ENCODE results near the gene CLSTN2. TPM values are rescaled to one million over a fixed set of nuclear protein-coding genes. Genes with fewer than 3 reads are reported as not detected.

Gene CLSTN2
- total and polyA plus RNA-seq, 12 donors: 0.67 to 17.8 (median 5.3) TPM

GRCh38 chr3:139957844-139958243, 22.9 kb downstream of the CLSTN2 start:
- 66 to 83% (median 70%) methylated on average over 4 of the region's 4 CpGs for WGBS, 4 donors

GRCh38 chr3:139969386-139969785, 34.4 kb downstream of the CLSTN2 start:
- H3K4me3 ChIP-seq: no peak overlapping the region
- no peaks in the 10 kb centered on the region for H3K4me1 ChIP-seq (replicated peaks in 1 of 2)
- 82 to 92% (median 89%) methylated on average over 1 of the region's 1 CpG for WGBS, 4 donors

More at GRCh38 chr3:139957844-139958243, 22.9 kb downstream of the CLSTN2 start:
- Histone ChIP-seq H3K4me3 (no peak overlapping the region), H3K36me3 (replicated peaks in 1 of 2) (no peaks in the 10 kb centered on the region), H3K4me1 (replicated peaks in 1 of 2) (no peaks in the 10 kb centered on the region), H3K27ac (no peak overlapping the region), H3K27me3 (no peaks in the 10 kb centered on the region), H3K9me3 (replicated peaks in 1 of 3) (no peaks in the 10 kb centered on the region)
- TF ChIP-seq POLR2A (IDR thresholded peaks at IDR 0.05) (no peak), CTCF (IDR thresholded peaks at IDR 0.05) (no peak)
- intact Hi-C loops (cut with DNase I): no loop called here
- DNase-seq: no peak

GRCh38 chr3:139970526-139970925, 35.5 kb downstream of the CLSTN2 start:
- H3K4me1 ChIP-seq (replicated peaks in 1 of 2): no peaks in the 10 kb centered on the region
- no peaks in the 10 kb centered on the region for H3K36me3 ChIP-seq (replicated peaks in 1 of 2)
- H3K4me3 ChIP-seq: no peak overlapping the region
- WGBS, 4 donors: 69 to 80% (median 78%) methylated on average over 3 to 5 of the region's 5 CpGs
- intact Hi-C loops (cut with DNase I): no loop called here
- TF ChIP-seq CTCF (IDR thresholded peaks at IDR 0.05): no peak
- no peak for TF ChIP-seq POLR2A (IDR thresholded peaks at IDR 0.05)
- no peaks in the 10 kb centered on the region for H3K9me3 ChIP-seq (replicated peaks in 1 of 3)
- H3K27ac ChIP-seq: no peak overlapping the region
- no peaks in the 10 kb centered on the region for H3K27me3 ChIP-seq
- DNase-seq: no peak

More at GRCh38 chr3:139969386-139969785, 34.4 kb downstream of the CLSTN2 start:
- Histone ChIP-seq H3K27me3 (no peaks in the 10 kb centered on the region), H3K27ac (no peak overlapping the region), H3K9me3 (replicated peaks in 1 of 3) (no peaks in the 10 kb centered on the region), H3K36me3 (replicated peaks in 1 of 2) (no peaks in the 10 kb centered on the region)
- TF ChIP-seq POLR2A (IDR thresholded peaks at IDR 0.05): no peak
- TF ChIP-seq CTCF (IDR thresholded peaks at IDR 0.05): no peak
- DNase-seq: no peak
- intact Hi-C loops (cut with DNase I): no loop called here

- no peak overlapping the region for H3K4me3 ChIP-seq
- no peaks in the 10 kb centered on the region for H3K4me1 ChIP-seq (replicated peaks in 1 of 2)
- intact Hi-C loops (cut with DNase I): no loop called here
- WGBS, 4 donors: 73 to 100% (median 89%) methylated on average over 2 of the region's 2 CpGs
- no peak for DNase-seq
- TF ChIP-seq POLR2A (IDR thresholded peaks at IDR 0.05) (no peak), CTCF (IDR thresholded peaks at IDR 0.05) (no peak)
- H3K27me3 ChIP-seq: no peaks in the 10 kb centered on the region
- H3K36me3 ChIP-seq (replicated peaks in 1 of 2): no peaks in the 10 kb centered on the region
- H3K9me3 ChIP-seq (replicated peaks in 1 of 3): no peaks in the 10 kb centered on the region
- H3K27ac ChIP-seq: no peak overlapping the region
Observed at GRCh38 chr3:139974809-139975425, 39.9 kb downstream of the CLSTN2 start.
